Anterior cingulate cortex (tissue), 58 donors: ENCODE data around the gene CRIP2.
A peak's percentile ranks its signal among the peaks of the same experiment; 100 is the strongest.

Experiments
- DNase-seq, 58 donors: peaks; one replicate each; lab custom pipeline; 2025; lab: John Stamatoyannopoulos, UW

CRIP2 gene

DNA sequence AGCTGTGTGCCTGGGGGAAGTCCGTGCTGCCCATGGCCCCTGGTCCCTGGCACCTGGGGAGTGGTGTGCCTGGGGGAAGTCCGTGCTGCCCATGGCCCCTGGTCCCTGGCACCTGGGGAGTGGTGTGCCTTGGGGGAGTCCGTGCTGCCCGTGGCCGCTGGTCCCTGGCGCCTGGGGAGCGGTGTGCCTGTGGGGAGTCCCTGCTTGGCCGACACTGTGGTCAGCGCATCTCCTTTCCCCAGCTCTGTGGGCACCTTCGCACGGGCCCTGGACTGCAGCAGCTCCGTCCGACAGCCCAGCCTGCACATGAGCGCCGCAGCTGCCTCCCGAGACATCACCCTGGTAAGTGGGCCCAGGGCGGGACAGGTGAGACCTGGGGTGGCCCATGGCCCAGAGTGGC is 14.5 kb upstream of the CRIP2 start:
- no peak for DNase-seq

DNA sequence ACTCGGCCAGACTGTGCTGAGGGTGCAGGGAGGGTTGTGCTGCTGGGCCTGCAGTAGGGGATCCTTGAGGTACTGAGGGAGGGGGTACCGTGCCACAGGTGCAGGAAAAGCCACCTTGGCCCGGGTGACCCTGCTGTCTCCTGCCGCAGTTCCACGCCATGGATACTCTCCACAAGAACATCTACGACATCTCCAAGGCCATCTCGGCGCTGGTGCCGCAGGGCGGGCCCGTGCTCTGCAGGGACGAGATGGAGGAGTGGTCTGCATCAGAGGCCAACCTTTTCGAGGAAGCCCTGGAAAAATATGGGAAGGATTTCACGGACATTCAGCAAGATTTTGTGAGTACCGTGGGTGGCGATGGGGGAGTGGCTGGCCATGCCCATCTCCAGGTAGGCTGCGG is 14.0 kb upstream of the CRIP2 start:
- no peak for DNase-seq

DNA sequence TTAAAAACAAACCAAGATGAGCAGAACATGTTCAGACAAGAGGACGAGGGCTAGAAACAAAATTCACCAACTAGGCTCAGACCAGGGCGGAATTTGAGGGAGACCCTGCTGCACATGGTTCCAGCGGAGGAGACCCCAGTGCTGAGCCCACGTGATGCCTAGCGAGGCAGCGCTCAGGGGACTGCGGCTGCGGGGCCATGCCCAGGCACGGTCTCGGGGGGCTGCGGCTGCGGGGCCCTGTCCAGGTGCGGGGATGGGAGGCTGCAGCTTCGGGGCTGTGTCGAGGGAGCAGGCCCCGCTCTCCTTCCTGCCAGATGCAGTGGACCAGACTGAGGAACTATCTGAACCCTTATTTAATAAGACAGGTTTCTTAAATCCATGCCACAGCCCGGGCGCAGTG is 12.7 kb upstream of the CRIP2 start:
- DNase-seq = no peak

DNA sequence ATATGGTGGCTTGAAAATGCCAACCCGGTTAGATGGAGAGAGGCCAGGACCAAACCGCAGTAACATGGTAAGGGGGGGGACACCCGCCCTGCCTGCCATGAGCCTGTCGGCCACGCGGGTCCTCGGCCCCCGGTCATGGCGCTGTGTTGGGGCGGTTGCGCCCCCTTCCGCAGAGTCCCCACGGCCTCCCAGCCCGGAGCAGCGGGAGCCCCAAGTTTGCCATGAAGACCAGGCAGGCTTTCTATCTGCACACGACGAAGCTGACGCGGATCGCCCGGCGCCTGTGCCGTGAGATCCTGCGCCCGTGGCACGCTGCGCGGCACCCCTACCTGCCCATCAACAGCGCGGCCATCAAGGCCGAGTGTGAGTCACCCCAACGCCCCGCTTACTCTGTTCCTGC is 10.1 kb upstream of the CRIP2 start:
- no peak for DNase-seq

DNA sequence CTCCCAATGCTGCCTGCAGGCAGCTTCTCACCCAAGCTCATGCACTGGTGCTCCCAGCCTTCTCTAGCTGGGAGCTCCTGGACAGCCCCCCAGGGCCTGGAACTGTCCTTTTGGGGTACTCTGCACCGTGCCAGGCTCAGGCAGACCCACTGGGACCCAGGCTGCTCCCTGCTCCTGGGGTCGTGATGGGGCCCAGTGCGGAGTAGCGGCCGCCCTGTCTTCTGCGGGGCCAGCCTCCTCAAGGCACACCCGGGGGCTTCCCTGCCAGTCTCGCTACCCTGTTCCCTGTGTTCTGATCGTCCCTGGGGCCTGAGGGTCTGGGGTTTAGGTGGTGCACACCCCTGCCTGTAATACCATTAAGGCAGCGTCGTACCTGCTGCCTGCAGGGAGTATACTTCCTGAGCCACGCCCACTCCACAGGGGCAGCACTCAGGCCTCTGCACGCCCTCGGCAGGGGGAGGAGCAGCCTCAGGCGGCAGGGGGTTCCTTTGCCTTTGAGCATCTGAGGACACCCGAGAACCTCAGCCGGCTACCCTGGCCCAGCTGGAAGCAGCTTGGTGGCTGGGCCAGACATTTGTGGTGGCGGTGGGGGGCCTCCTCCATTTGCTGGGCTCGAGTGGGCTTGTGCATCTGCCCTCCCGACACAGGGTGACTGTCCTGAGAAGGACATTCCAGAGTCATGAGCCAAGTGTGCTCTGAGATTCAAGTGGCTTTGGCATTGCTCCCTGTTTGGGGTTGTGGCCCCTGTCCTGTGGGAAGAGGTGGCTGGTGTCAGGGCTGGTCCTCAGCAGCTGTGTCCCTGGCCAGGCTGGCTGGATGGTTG is 9.2 kb upstream of the CRIP2 start:
- no peak for DNase-seq

DNA sequence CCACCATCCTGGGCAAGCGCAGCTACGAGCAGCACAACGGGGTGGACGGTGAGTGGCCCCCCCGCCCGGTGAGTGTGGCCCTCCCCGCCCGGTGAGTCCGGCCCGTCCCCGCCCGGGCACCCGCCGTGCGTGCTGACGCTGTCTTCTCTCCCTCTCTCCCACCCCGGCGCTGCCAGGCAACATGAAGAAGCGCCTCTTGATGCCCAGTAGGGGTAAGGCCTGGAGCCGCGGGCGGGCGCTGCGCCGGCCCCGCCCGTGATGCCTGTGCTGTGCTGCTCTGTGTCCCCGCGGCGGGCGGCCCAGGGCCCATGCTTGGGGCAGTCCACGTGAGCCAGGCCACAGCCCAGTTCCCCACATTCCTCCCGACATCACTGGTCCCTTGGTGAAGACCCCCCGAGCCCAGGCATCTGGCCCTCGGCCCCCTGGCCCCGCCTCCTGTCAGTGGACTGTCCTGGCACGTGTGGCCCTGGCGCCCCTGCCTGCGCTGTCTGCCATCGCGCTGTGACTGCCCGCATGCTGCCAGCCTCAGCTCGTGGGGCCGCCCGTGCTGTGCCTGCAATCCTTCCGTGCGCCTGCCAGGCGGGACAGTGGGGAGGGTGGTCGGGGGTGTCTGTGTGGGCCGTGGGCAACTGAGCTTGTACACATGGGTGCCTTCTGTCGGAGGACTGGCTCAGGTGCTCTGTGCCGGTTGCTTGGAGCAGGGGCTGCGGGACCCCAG is 7.9 kb upstream of the CRIP2 start:
- DNase-seq = no peak

DNA sequence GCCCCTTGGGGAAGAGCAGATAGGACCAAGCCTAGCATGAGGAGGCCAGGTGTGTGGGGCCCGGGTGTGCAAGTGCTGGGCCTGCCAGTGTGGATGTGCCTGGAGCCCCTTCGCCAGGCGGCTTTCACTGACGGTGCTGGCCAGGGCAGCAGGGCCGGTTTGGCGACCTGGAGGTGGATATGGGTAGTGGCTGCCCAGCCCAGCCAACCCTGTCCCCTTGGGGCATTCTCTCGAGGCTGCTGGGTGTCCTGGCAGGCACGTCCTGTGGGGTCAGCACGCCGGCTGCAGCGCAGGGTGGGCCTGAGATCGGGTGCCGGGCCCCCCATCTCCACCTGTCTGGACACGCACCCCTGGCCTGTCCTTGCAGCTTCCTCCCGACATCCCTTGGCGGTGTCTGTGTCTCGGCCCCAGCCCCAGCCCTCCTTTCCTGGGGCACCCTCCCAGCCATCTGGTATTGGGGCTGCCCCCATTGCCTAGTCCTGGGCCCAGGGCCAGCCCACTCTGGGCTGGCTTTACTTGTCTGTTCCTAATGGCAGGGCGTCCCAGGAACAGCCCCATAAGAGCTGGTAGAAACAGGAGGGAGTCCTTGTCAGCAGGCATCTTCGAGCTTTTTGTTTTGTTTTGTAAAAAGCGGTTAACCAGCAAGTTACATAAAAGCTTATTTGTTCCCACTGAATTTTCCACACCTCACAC is 7.2 kb upstream of the CRIP2 start:
- DNase-seq = no peak

DNA sequence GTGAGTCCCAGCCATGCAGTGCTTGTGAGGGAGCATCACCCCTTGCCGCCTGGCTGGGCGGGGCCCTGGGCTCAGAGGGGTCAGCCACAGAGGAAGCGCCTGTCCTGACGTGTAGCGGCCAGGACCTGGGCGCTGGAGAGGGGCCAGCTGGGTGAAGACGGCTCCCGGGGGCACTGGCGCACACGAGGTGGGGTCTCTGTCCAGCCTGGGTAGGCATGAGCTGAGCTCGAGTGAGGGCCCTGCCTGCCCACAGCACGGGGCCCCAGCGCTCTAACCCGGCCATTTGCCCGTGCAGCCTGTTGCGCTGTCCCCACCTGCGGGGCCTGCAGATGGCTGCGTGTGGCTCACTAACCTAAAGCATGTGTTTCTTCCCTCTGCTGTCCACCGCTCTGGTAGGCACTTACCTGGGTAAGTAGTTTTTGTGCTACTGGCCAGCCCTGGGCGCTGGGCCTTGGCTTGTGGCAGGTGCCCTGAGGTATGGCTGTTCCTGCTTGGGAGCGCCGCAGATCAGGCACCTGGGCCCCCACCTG is 6.6 kb upstream of the CRIP2 start:
- no peak for DNase-seq

DNA sequence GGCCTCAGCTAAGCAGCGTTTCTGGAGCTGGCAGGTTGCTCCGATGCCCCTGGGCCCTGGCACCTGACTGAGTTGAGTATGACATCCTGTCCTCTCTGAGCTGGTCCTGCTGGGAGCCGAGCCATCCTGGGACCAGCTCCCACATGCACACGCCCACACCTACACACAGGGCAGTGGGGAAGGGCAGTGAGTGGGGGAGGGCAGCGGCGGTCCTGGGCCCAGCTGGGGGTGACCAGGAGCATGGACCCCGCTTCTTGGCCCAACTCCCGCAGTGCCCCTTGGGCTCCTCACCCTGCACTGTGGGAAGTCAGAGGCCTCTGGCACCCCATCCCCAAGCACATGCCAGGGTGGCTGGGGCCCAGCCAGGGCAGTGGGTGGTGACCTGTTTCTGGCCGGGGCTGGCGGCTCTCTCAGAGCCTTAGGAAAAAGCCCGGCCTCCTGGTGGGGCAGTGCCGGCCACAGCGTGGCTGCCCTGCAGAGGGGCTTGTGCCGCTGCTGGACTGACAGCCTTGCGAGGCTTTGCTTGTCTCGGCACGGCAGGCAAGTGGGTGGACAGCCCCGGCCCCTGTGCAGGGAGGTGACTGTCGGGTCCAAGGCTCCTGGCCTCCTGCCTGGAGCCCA is 5.9 kb upstream of the CRIP2 start:
- DNase-seq = peak in 7 of 58 donors; percentile 21 to 52 (median 35)

DNA sequence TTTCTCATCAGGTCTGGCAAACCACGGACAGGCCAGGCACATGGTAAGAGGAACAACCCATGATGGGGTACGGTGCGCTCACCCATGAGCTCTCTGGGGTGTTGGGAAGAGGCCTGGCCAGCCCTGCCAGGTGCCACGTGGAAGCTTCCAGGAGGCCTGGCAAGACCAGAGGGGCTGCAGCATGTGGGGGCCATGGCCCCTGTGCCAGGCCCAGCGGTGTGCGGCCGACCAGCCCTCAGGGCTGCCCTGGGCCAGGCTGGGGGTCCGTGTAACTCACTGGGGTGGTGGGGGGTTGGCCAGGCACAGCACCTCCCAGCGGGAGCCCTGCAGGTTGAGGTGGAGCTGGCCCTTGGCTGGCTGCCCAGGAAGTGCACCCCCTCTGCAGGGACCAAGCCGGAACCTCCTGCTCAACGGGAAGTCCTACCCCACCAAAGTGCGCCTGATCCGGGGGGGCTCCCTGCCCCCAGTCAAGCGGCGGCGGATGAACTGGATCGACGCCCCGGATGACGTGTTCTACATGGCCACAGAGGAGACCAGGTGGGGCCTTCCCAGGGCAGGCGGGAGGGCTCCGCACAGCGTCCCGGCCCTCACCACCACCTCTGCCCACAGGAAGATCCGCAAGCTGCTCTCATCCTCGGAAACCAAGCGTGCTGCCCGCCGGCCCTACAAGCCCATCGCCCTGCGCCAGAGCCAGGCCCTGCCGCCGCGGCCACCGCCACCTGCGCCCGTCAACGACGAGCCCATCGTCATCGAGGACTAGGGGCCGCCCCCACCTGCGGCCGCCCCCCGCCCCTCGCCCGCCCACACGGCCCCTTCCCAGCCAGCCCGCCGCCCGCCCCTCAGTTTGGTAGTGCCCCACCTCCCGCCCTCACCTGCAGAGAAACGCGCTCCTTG is 4.9 kb upstream of the CRIP2 start:
- no peak for DNase-seq

DNA sequence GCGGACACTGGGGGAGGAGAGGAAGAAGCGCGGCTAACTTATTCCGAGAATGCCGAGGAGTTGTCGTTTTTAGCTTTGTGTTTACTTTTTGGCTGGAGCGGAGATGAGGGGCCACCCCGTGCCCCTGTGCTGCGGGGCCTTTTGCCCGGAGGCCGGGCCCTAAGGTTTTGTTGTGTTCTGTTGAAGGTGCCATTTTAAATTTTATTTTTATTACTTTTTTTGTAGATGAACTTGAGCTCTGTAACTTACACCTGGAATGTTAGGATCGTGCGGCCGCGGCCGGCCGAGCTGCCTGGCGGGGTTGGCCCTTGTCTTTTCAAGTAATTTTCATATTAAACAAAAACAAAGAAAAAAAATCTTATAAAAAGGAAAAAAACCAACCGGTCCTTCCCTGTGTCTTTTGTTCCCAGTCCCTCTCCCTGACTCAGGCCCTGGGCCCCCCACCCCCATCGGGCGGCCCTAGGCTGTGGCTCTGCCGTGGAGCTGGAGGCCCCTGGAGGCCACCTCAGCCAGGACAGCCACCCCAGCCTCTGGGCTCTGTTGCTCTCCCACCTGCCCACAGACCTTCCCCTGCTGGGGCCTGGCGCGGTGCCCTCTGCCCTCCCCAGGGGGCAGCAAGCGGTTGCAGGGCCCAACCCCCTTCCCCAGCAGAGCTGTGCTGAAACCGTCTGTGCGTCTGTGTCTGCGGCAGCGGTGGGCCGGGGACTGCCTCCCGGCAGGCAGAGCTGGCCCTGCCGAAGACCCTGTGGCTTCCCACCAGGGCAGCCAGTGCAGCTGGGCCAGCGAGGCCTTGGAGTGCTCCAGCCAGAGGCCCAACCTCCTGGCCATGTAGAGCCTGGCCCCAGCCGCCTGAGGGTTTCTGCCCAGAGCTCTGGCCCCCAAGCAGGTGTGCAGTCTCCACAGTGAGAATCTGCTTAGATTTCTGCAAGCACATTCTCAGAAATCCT is 4.0 kb upstream of the CRIP2 start:
- no peak for DNase-seq

DNA sequence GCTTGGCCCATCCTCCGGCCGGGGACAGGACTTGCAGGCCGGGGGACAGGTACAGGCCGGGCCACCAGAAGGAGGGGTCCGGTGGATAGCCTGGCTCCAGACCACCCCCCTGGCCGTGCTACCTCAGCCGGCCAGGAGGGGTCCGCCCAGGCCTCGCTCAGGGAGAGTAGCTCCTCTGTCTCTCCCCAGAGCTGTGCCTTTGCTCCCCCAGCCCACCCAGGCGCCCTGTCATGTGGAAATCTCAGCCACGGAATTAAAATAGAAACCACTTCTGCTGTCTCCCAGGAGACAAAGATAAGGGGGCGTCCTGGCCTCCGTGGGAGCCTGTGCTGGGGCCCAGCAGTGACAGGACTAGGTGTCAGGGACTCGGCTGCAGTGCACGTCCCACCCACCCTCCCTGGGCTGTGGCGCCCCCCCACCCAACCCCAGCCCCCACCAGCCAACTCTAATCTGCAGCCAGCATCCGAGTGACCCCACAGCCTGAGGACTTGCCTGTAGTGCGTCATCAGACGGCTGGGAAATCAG is 3.3 kb upstream of the CRIP2 start:
- DNase-seq = peak in 10 of 58 donors; percentile 5 to 69 (median 30)

DNA sequence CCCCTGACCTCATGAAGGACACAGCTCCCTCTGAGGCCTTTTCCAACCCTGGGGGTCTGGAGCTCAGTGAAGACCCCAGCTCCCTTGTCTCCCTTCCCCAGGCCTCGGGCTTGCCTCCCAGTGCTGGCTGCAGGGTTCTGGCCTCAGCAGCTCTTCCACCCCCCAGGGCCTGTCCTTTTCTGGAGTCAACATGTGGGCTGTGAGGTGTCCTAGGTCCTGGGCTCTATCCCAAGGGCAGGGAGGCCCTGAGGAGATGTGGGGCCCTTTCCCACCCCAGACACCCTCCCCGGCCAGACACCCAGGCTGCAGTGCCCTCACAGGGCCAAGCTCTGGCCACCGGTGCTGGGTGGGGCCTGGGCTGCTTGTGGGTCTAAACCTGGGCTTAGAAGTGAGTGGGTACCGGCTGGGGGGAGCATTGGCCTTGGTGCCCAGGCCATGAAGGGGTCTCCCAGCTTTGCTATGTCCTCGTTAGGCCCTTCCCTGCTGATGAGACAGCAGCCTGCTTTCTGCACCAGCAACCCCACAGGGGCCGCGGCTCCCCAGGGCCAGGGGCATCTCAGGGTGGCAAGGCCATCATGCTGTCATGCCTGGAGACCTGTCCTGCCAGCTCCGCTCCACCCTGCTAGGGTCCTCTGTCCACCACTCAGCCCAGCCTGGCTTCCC is 2.7 kb upstream of the CRIP2 start:
- DNase-seq = no peak

DNA sequence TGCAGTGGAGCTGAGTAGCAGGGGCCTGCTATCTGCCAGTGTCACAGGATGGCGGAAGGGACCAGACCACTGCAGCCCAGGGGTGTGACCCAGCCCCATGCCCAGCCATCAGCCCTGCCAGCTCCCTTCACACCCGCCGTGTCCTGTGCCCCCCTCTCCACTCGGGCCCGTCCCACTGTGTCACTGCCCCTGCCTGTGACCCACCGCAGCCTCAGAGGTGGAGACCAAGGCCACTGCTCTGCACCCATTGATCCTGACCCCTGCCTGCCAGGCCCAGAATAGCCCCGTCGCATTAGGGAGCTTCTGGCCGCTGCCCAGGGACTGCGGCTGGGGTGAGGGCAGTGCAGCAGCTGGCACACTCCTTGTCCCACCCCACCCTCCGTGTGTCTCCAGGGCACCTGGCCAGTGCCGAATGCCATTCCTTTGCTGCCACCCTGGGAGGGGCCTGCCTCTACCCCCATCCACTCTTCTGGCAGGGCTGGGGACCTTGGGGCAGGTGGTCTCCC is 2.1 kb upstream of the CRIP2 start:
- no peak for DNase-seq

DNA sequence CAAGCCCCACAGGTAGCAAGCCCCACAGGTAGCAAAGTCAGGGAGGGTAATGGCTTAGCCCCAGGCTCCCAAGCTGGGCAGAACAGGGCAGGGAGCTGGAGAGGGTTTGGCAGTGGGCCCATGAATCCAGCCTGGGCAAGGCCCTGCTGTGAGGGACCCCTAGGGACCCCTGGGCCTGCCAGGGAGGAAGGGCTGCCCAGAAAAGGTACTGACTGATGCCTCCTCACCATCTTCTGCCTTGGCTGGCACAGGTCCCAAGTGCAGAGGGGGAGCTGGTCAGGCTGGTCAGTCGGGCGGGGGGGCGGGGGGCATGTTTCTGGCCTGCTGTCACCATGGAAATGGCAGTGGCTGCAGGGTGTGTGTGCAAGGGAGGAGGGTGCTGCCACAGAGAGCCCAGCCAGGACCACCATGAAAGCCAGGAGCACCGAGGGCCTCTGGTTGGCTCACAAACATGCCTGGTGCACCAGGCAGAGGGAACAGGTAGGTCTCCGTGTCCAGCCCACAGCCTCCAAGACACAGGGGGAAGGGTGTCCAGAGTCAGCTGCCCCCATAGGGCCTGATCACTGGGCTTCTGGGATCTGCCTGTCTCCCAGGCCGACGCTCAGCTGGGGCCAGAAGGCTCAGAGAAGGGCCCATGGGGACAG is 1.5 kb upstream of the CRIP2 start:
- DNase-seq = peak in 2 of 58 donors; percentile 19 to 51

DNA sequence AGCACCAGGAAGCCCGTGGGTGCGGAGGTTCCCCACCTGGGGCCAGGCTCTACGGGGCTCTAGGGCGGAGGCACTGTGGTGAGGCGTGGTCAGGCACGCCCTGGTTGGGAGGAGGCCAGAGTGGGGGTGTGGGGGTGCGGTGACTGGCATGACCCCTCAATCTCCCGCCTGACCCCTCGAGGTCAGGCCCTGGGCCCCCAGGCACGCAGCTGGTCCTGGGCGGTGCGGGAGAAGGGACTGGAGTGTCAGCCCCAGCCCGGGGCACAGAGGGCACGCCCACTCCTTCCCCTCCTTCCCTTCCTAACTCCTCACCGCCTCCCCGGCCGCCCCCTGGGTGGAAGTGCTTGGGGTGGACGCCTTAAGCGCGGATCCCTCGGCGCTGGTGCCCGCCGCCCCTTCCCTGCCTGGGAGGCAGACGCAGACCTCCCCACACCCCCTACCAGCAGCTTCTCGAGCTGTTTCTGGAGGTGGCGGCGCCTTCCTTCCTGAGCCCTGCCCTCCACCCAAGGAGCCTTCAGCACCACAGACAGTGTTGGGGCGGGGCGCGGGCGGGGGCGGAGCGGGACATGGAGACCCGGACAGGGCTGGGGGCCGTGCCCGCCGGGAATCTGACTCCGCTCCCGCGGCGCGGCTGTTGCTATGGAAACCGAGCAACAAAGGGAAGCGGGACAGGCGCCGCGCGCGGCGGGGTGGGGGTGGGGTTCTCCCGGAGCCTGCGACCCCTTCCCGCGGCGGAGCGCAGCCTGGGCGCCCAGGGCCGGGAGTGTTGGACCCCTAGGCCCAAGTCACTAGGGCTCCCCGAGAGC is 741 bp upstream of the CRIP2 start:
- peak in 51 of 58 donors; percentile 12 to 81 (median 53) for DNase-seq
